Measurements from ENCODE around the gene ITGA6. TPM values are rescaled to one million over a fixed set of nuclear protein-coding genes. Genes with fewer than 3 reads are reported as not detected.

The ITGA6 gene
- total RNA-seq, 1 donor from 2014 or later: 26.1 TPM

GRCh38 chr2:172436889-172437288, 9.5 kb downstream of the ITGA6 start:
- no peaks in the 10 kb centered on the region for H3K36me3 Mint-ChIP-seq
- H3K27ac Mint-ChIP-seq: no peak overlapping the region
- H3K4me3 Mint-ChIP-seq: no peak overlapping the region
- no peak for DNase-seq (ENCODE audit: extremely low spot score, unreplicated experiment)
- no peaks in the 10 kb centered on the region for H3K27me3 Mint-ChIP-seq
- peaks cover 28% of the 10 kb centered on the region for H3K4me1 Mint-ChIP-seq (ENCODE audit: unreplicated experiment)
- H3K9me3 Mint-ChIP-seq: peaks cover 4% of the 10 kb centered on the region
- TF ChIP-seq CTCF (conservative IDR thresholded peaks at IDR 0.05): no peak

- Mint-ChIP-seq H3K27me3 (no peaks in the 10 kb centered on the region), H3K9me3 (peaks cover 4% of the 10 kb centered on the region), H3K4me3 (no peak overlapping the region), H3K36me3 (no peaks in the 10 kb centered on the region), H3K4me1 (ENCODE audit: unreplicated experiment) (peaks cover 30% of the 10 kb centered on the region), H3K27ac (no peak overlapping the region)
- no peak for DNase-seq (ENCODE audit: extremely low spot score, unreplicated experiment)
- no peak for TF ChIP-seq CTCF (conservative IDR thresholded peaks at IDR 0.05)
These were observed 10.3 kb downstream of the ITGA6 start for GRCh38 chr2:172437419-172438341.

- H3K4me1 Mint-ChIP-seq (ENCODE audit: unreplicated experiment): peaks cover 30% of the 10 kb centered on the region
- no peak for TF ChIP-seq CTCF (conservative IDR thresholded peaks at IDR 0.05)
- H3K36me3 Mint-ChIP-seq: no peaks in the 10 kb centered on the region
- H3K27ac Mint-ChIP-seq: peak overlapping the region; percentile 64
- DNase-seq (ENCODE audit: extremely low spot score, unreplicated experiment): no peak
- no peaks in the 10 kb centered on the region for H3K27me3 Mint-ChIP-seq
- H3K4me3 Mint-ChIP-seq: no peak overlapping the region
- peaks cover 4% of the 10 kb centered on the region for H3K9me3 Mint-ChIP-seq
These were observed 11.5 kb downstream of the ITGA6 start for GRCh38 chr2:172438741-172439508.

GRCh38 chr2:172439509-172439860, 12.1 kb downstream of the ITGA6 start:
- peaks cover 30% of the 10 kb centered on the region for H3K4me1 Mint-ChIP-seq (ENCODE audit: unreplicated experiment)

GRCh38 chr2:172439911-172440310, 12.5 kb downstream of the ITGA6 start:
- Mint-ChIP-seq H3K9me3 (peaks cover 4% of the 10 kb centered on the region), H3K27ac (no peak overlapping the region), H3K4me1 (ENCODE audit: unreplicated experiment) (peaks cover 30% of the 10 kb centered on the region), H3K36me3 (no peaks in the 10 kb centered on the region), H3K4me3 (no peak overlapping the region), H3K27me3 (no peaks in the 10 kb centered on the region)
- no peak for DNase-seq (ENCODE audit: extremely low spot score, unreplicated experiment)
- TF ChIP-seq CTCF (conservative IDR thresholded peaks at IDR 0.05): no peak

More at GRCh38 chr2:172439509-172439860, 12.1 kb downstream of the ITGA6 start:
- no peak for DNase-seq (ENCODE audit: extremely low spot score, unreplicated experiment)
- no peaks in the 10 kb centered on the region for H3K27me3 Mint-ChIP-seq
- H3K36me3 Mint-ChIP-seq: no peaks in the 10 kb centered on the region
- TF ChIP-seq CTCF (conservative IDR thresholded peaks at IDR 0.05): no peak
- no peak overlapping the region for H3K4me3 Mint-ChIP-seq
- H3K9me3 Mint-ChIP-seq: peaks cover 4% of the 10 kb centered on the region
- H3K27ac Mint-ChIP-seq: peak overlapping the region; percentile 64
